ENCODE measurements around the gene NPL.

GRCh38 chr1:182795563-182796228 lies 6.1 kb downstream of the NPL start:
- no peak for TF ChIP-seq CTCF (IDR thresholded peaks at IDR 0.05)
- no peak for TF ChIP-seq KDM5A (IDR thresholded peaks at IDR 0.05)
- no peak for TF ChIP-seq MAX (IDR thresholded peaks at IDR 0.05)
- TF ChIP-seq CEBPB (IDR thresholded peaks at IDR 0.05), result no peak
- TF ChIP-seq TP53 (CRISPR knock-in tag; IDR thresholded peaks at IDR 0.05), result no peak
- TF ChIP-seq SREBF2 (IDR thresholded peaks at IDR 0.05), result no peak
- no peak for TF ChIP-seq BHLHE40 (IDR thresholded peaks at IDR 0.05; ENCODE audit: low read depth, low read length)
- no peak for TF ChIP-seq EP300 (IDR thresholded peaks at IDR 0.05)
- no peak for TF ChIP-seq CHD2 (IDR thresholded peaks at IDR 0.05; ENCODE audit: low read length, partially characterized antibody)
- no peak for TF ChIP-seq POLR2A (IDR thresholded peaks at IDR 0.05; ENCODE audit: low read length)
- TF ChIP-seq MAFK (IDR thresholded peaks at IDR 0.05; ENCODE audit: partially characterized antibody), result peak; percentile 97
- TF ChIP-seq USF2 (IDR thresholded peaks at IDR 0.05), result no peak
